Pancreas (tissue), 10 donors: ENCODE results near the gene MATN3. TPM values are rescaled to one million over a fixed set of nuclear protein-coding genes. Genes with fewer than 3 reads are reported as not detected.
"Not testable (repeated sequence)": the region's sequence is repeated elsewhere in the genome, so short reads cannot be mapped to it uniquely, and the experiment has no call there.

ENCODE experiments used
- ATAC-seq, 4 donors: fragments of 200-7000 bp; cut with Tn5 transposase; one replicate each; pipeline versions ENCODE4 v1.8.0 to v1.9.1; 2020; ENCODE audit warnings: mild to moderate bottlenecking in 4 of 4, moderate library complexity in 4 of 4
- DNase-seq, 6 donors: peaks; one replicate each; pipeline ENCODE4 v3.0.0-alpha.2; 2020
- FAIRE-seq: peaks from 2 replicates; lab custom pipeline; 2012; peaks lifted over from hg19 to GRCh38; lab: Jason Lieb, UNC
- H3K27ac ChIP-seq, 4 donors: fragments of 200-600 bp; sonication (generic); 1 replicate in 3 of 4; 2 replicates in 1 of 4; pipeline versions ENCODE4 v1.5.0 to v1.8.0; 2020
- H3K27me3 ChIP-seq, 4 donors: fragments of 200-600 bp; one replicate each; pipeline ENCODE4 v1.8.0; 2021
- H3K36me3 ChIP-seq, 3 donors: fragments of 200-600 bp; sonication (generic) in 1 of 3; one replicate each; pipeline versions ENCODE4 v1.5.0 to v1.8.0; 2020 to 2021
- H3K4me1 ChIP-seq, 3 donors: fragments of 200-600 bp; one replicate each; pipeline ENCODE4 v1.8.0; 2021
- H3K4me3 ChIP-seq, 4 donors: fragments of 200-600 bp; sonication (generic) in 2 of 4; one replicate each; pipeline versions ENCODE4 v1.5.0 to v1.8.0; 2020 to 2021
- H3K9me3 ChIP-seq, 4 donors: fragments of 200-600 bp; one replicate each; pipeline ENCODE4 v1.8.0; 2021
- CTCF ChIP-seq, 4 donors: fragments of 200-600 bp; sonication (generic) in 3 of 4; IDR thresholded peaks; one replicate each; pipeline versions ENCODE4 v1.5.0 to v1.8.0; 2021; ENCODE audit warnings: antibody characterized with exemption in 4 of 4
- WGBS, 2 donors: extraction: QIAGEN DNeasy Blood & Tissue Kit; methylation state at CpG; one replicate each; pipeline ENCODE4 v1.1.7; 2013; 5-methylcytosine and 5-hydroxymethylcytosine counted together
- intact Hi-C, 3 donors: fragments of 100-400 bp; cut with DNase I; formaldehyde crosslinking; loops; one replicate each; pipeline versions ENCODE4 v1.11.1 to v1.14.2; 2022
- polyA plus RNA-seq, 2 donors: library from polyadenylated mRNA; stranded (reverse); fragments of 200-250 nt; gene quantifications; one replicate each; pipeline ENCODE4 v1.2.3, GENCODE V29; 2013
- total RNA-seq, 6 donors: library from RNA; stranded (reverse); fragmentation: NEBNext Ultra II Directional in 4 of 6; extraction: Animal tissue kit (Norgen Biotek cat#: 25700) in 4 of 6; gene quantifications; one replicate each; pipeline versions ENCODE4 v1.2.1 to v1.2.4, GENCODE V29; 2021 to 2023
- donor health status: healthy with polysubstance abuse.
- donor health status: DM: no; HTN: no; CAD: no; lungs with moderate emphysema.
- donor health status: DM: no; HTN: no; CAD: no.
- donor health status: control.
- donor health status: control.
- donor health status: Bipolar disorder and iron deficiency.
- donor health status: DM: yes; HTN: yes; CAD: no.
- donor health status: DM: no; HTN: no; CAD: no.
- donor health status: DM: no; HTN: no; CAD: no.
- donor health status: DM: yes; HTN: yes; CAD: no.

MATN3 gene
- total and polyA plus RNA-seq, 8 donors = 0.23 to 3.5 (median 0.47) TPM; not detected in 2

- Histone ChIP-seq H3K4me3 (peak overlapping the region in 2 of 4 donors; percentile 57 to 73), H3K27ac (peak overlapping the region in 2 of 4 donors; percentile 92 to 99), H3K4me1 (peaks cover 5 to 35% (median 26%) of the 10 kb centered on the region in 3 donors), H3K36me3 (no peaks in the 10 kb centered on the region), H3K27me3 (no peaks in the 10 kb centered on the region), H3K9me3 (no peaks in the 10 kb centered on the region)
- 24 to 35% methylated on average over 6 of the region's 6 CpGs for WGBS, 2 donors
- intact Hi-C loops = no loop called here
- no peak for FAIRE-seq
- TF ChIP-seq CTCF (IDR thresholded peaks at IDR 0.05) = no peak
- no peak for DNase-seq
- no peak for ATAC-seq
Observed at GRCh38 chr2:20048488-20049448, 36.3 kb upstream of the MATN3 start.

GRCh38 chr2:20045712-20046292, 33.3 kb upstream of the MATN3 start:
- H3K9me3 ChIP-seq, FAIRE-seq, H3K27ac ChIP-seq, H3K4me3 ChIP-seq, H3K27me3 ChIP-seq, intact Hi-C loops, H3K36me3 ChIP-seq, DNase-seq, ATAC-seq: not testable (repeated sequence)
- H3K4me1 ChIP-seq = peaks cover 5 to 34% (median 33%) of the 10 kb centered on the region in 3 donors
- 65 to 73% methylated on average over 4 of the region's 4 CpGs for WGBS, 2 donors

- Histone ChIP-seq H3K4me1 (peaks cover 5 to 38% (median 33%) of the 10 kb centered on the region in 3 donors), H3K36me3 (peaks cover 0 to 9% (median 4%) of the 10 kb centered on the region in 3 donors), H3K4me3 (no peak overlapping the region), H3K27ac (no peak overlapping the region), H3K27me3 (no peaks in the 10 kb centered on the region), H3K9me3 (no peaks in the 10 kb centered on the region)
- 64 to 74% methylated on average over 4 of the region's 4 CpGs for WGBS, 2 donors
- intact Hi-C loops = no loop called here
- ATAC-seq = no peak
- no peak for FAIRE-seq
- TF ChIP-seq CTCF (IDR thresholded peaks at IDR 0.05) = no peak
- no peak for DNase-seq
Observed at GRCh38 chr2:20044778-20045177, 32.3 kb upstream of the MATN3 start.

GRCh38 chr2:20042531-20042930, 30.1 kb upstream of the MATN3 start:
- Histone ChIP-seq H3K4me3 (no peak overlapping the region), H3K36me3 (peaks cover 0 to 31% (median 14%) of the 10 kb centered on the region in 3 donors), H3K4me1 (peaks cover 5 to 33% (median 21%) of the 10 kb centered on the region in 3 donors), H3K27ac (no peak overlapping the region), H3K27me3 (no peaks in the 10 kb centered on the region), H3K9me3 (no peaks in the 10 kb centered on the region)
- ATAC-seq (no peak), DNase-seq (no peak), FAIRE-seq (no peak)
- 18 to 32% methylated on average over 2 of the region's 2 CpGs for WGBS, 2 donors
- intact Hi-C loops = no loop called here
- TF ChIP-seq CTCF (IDR thresholded peaks at IDR 0.05) = no peak

- peak; percentile 42 to 67 (median 62) for ATAC-seq
- no peak for FAIRE-seq
- Histone ChIP-seq H3K27me3 (no peaks in the 10 kb centered on the region), H3K4me1 (peaks cover 2 to 29% (median 21%) of the 10 kb centered on the region in 3 donors), H3K36me3 (peaks cover 0 to 40% (median 14%) of the 10 kb centered on the region in 3 donors), H3K4me3 (no peak overlapping the region), H3K9me3 (no peaks in the 10 kb centered on the region), H3K27ac (no peak overlapping the region)
- no peak for DNase-seq
- no peak for TF ChIP-seq CTCF (IDR thresholded peaks at IDR 0.05)
- WGBS, 2 donors = 57 to 63% methylated on average over 8 of the region's 8 CpGs
- intact Hi-C loops = no loop called here
Observed at GRCh38 chr2:20040489-20041172, 28.2 kb upstream of the MATN3 start.
